ENCODE data around the gene PARP16.

PARP16 gene

GRCh38 chr15:65333856-65334255, 47.2 kb upstream of the PARP16 start:
- H3K9ac ChIP-seq (ENCODE audit: low read depth, low read length), result no peak overlapping the region
- no peak overlapping the region for H2AFZ ChIP-seq (ENCODE audit: low read depth, low read length)
- no peaks in the 10 kb centered on the region for H3K79me2 ChIP-seq (ENCODE audit: insufficient read depth, low read length)
- TF ChIP-seq EZH2 (IDR thresholded peaks at IDR 0.05; ENCODE audit: borderline replicate concordance, low read depth, low read length, severe bottlenecking), result no peak
- no peaks in the 10 kb centered on the region for H3K9me3 ChIP-seq (ENCODE audit: insufficient read depth, low read length, severe bottlenecking)
- no peak overlapping the region for H3K4me3 ChIP-seq (ENCODE audit: low read depth in 1 of 2, low read length in 2 of 2)
- H3K4me2 ChIP-seq (ENCODE audit: insufficient read depth, low read length), result no peak overlapping the region
- no peak for DNase-seq
- H3K36me3 ChIP-seq (ENCODE audit: insufficient read depth, low read length), result no peaks in the 10 kb centered on the region
- H3K4me1 ChIP-seq (ENCODE audit: insufficient read depth, low read length), result no peaks in the 10 kb centered on the region
- H3K27ac ChIP-seq (ENCODE audit: low read length), result no peak overlapping the region
- ATAC-seq (ENCODE audit: insufficient read depth, low read depth), result no peak
- no peaks in the 10 kb centered on the region for H3K27me3 ChIP-seq (ENCODE audit: insufficient read depth, low read length, poor library complexity)
- H4K20me1 ChIP-seq (ENCODE audit: insufficient read depth, low read length), result no peaks in the 10 kb centered on the region; the same call in 1 of the 2 replicates

- Histone ChIP-seq H3K27me3 (ENCODE audit: insufficient read depth, low read length, poor library complexity) (no peaks in the 10 kb centered on the region), H3K4me1 (ENCODE audit: insufficient read depth, low read length) (no peaks in the 10 kb centered on the region), H3K4me3 (ENCODE audit: low read depth in 1 of 2, low read length in 2 of 2) (no peak overlapping the region), H3K36me3 (ENCODE audit: insufficient read depth, low read length) (no peaks in the 10 kb centered on the region), H3K9ac (ENCODE audit: low read depth, low read length) (no peak overlapping the region), H3K4me2 (ENCODE audit: insufficient read depth, low read length) (no peak overlapping the region), H2AFZ (ENCODE audit: low read depth, low read length) (no peak overlapping the region), H4K20me1 (ENCODE audit: insufficient read depth, low read length) (no peaks in the 10 kb centered on the region; the same call in 1 of the 2 replicates), H3K79me2 (ENCODE audit: insufficient read depth, low read length) (no peaks in the 10 kb centered on the region), H3K9me3 (ENCODE audit: insufficient read depth, low read length, severe bottlenecking) (no peaks in the 10 kb centered on the region), H3K27ac (ENCODE audit: low read length) (no peak overlapping the region)
- no peak for DNase-seq
- no peak for ATAC-seq (ENCODE audit: insufficient read depth, low read depth)
- TF ChIP-seq EZH2 (IDR thresholded peaks at IDR 0.05; ENCODE audit: borderline replicate concordance, low read depth, low read length, severe bottlenecking) (no peak), CTCF (IDR thresholded peaks at IDR 0.05; ENCODE audit: borderline replicate concordance, extremely low read depth, low read length, poor library complexity, severe bottlenecking) (no peak)
These were observed 46.6 kb upstream of the PARP16 start for GRCh38 chr15:65333148-65333820.

GRCh38 chr15:65332391-65333147, 45.9 kb upstream of the PARP16 start:
- Histone ChIP-seq H3K4me1 (ENCODE audit: insufficient read depth, low read length) (no peaks in the 10 kb centered on the region), H3K27ac (ENCODE audit: low read length) (no peak overlapping the region), H3K27me3 (ENCODE audit: insufficient read depth, low read length, poor library complexity) (no peaks in the 10 kb centered on the region), H2AFZ (ENCODE audit: low read depth, low read length) (no peak overlapping the region), H3K36me3 (ENCODE audit: insufficient read depth, low read length) (no peaks in the 10 kb centered on the region), H3K9me3 (ENCODE audit: insufficient read depth, low read length, severe bottlenecking) (no peaks in the 10 kb centered on the region), H4K20me1 (ENCODE audit: insufficient read depth, low read length) (no peaks in the 10 kb centered on the region; the same call in 1 of the 2 replicates), H3K4me3 (ENCODE audit: low read depth in 1 of 2, low read length in 2 of 2) (no peak overlapping the region), H3K9ac (ENCODE audit: low read depth, low read length) (no peak overlapping the region), H3K4me2 (ENCODE audit: insufficient read depth, low read length) (no peak overlapping the region), H3K79me2 (ENCODE audit: insufficient read depth, low read length) (no peaks in the 10 kb centered on the region)
- TF ChIP-seq EZH2 (IDR thresholded peaks at IDR 0.05; ENCODE audit: borderline replicate concordance, low read depth, low read length, severe bottlenecking), result no peak
- no peak for TF ChIP-seq CTCF (IDR thresholded peaks at IDR 0.05; ENCODE audit: borderline replicate concordance, extremely low read depth, low read length, poor library complexity, severe bottlenecking)
- DNase-seq (no peak), ATAC-seq (ENCODE audit: insufficient read depth, low read depth) (no peak)

GRCh38 chr15:65331811-65332210, 45.1 kb upstream of the PARP16 start:
- H2AFZ ChIP-seq (ENCODE audit: low read depth, low read length), result no peak overlapping the region
- no peak overlapping the region for H3K9ac ChIP-seq (ENCODE audit: low read depth, low read length)
- DNase-seq (no peak), ATAC-seq (ENCODE audit: insufficient read depth, low read depth) (no peak)
- H3K27ac ChIP-seq (ENCODE audit: low read length), result no peak overlapping the region
- no peaks in the 10 kb centered on the region for H3K79me2 ChIP-seq (ENCODE audit: insufficient read depth, low read length)
- H3K27me3 ChIP-seq (ENCODE audit: insufficient read depth, low read length, poor library complexity), result no peaks in the 10 kb centered on the region
- TF ChIP-seq CTCF (IDR thresholded peaks at IDR 0.05; ENCODE audit: borderline replicate concordance, extremely low read depth, low read length, poor library complexity, severe bottlenecking), result no peak
- TF ChIP-seq EZH2 (IDR thresholded peaks at IDR 0.05; ENCODE audit: borderline replicate concordance, low read depth, low read length, severe bottlenecking), result no peak
- no peaks in the 10 kb centered on the region for H3K4me1 ChIP-seq (ENCODE audit: insufficient read depth, low read length)
- no peak overlapping the region for H3K4me3 ChIP-seq (ENCODE audit: low read depth in 1 of 2, low read length in 2 of 2)
- H3K36me3 ChIP-seq (ENCODE audit: insufficient read depth, low read length), result no peaks in the 10 kb centered on the region
- H4K20me1 ChIP-seq (ENCODE audit: insufficient read depth, low read length), result no peaks in the 10 kb centered on the region; the same call in 1 of the 2 replicates
- H3K4me2 ChIP-seq (ENCODE audit: insufficient read depth, low read length), result no peak overlapping the region
- H3K9me3 ChIP-seq (ENCODE audit: insufficient read depth, low read length, severe bottlenecking), result no peaks in the 10 kb centered on the region

Measured in DND-41 (cell line).